Hepatocyte (in vitro differentiated cells): ENCODE measurements around the gene PI16.

Source experiments
- EZH2phosphoT487 ChIP-seq: fragments of 200-600 bp; sonication (generic); IDR thresholded peaks from one replicate; pipeline ENCODE4 v1.6.1; 2018; ENCODE audit warnings: antibody characterized with exemption, mild to moderate bottlenecking, low read depth, moderate library complexity; ENCODE audit not compliant: unreplicated experiment, severe bottlenecking
- TF ChIP-seq, protein P1 (sequence below): fragments of 200-600 bp; sonication (generic); IDR thresholded peaks from 2 replicates; pipeline ENCODE4 v1.5.1; 2016; ENCODE audit warnings: antibody characterized with exemption, mild to moderate bottlenecking; ENCODE audit not compliant: poor library complexity

DNA sequence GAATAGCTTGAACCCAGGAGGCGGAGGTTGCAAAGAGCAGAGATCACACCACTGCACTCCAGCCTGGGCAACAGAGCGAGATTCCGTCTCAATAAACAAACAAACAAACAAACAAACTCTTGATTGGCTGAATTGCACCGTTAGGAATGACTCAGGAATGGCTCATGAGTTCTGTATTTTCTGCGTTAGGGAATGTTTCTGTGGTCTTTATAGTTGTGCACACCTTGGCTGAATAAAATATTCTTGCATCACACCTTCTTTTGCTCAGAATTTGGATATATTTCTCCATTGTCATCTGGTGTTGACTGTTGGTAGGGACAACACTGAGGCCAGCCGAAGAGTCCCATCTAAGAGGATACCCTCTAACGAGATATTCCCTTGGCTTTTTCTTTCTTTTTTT is 19.6 kb upstream of the PI16 start:
- TF ChIP-seq, protein P1, sequence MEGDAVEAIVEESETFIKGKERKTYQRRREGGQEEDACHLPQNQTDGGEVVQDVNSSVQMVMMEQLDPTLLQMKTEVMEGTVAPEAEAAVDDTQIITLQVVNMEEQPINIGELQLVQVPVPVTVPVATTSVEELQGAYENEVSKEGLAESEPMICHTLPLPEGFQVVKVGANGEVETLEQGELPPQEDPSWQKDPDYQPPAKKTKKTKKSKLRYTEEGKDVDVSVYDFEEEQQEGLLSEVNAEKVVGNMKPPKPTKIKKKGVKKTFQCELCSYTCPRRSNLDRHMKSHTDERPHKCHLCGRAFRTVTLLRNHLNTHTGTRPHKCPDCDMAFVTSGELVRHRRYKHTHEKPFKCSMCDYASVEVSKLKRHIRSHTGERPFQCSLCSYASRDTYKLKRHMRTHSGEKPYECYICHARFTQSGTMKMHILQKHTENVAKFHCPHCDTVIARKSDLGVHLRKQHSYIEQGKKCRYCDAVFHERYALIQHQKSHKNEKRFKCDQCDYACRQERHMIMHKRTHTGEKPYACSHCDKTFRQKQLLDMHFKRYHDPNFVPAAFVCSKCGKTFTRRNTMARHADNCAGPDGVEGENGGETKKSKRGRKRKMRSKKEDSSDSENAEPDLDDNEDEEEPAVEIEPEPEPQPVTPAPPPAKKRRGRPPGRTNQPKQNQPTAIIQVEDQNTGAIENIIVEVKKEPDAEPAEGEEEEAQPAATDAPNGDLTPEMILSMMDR = no peak
- no peak for TF ChIP-seq EZH2phosphoT487
